Colonic mucosa (tissue), 4 donors: ENCODE data around the gene NPLOC4. TPM values are rescaled to one million over a fixed set of nuclear protein-coding genes. Genes with fewer than 3 reads are reported as not detected.

Source experiments
- DNase-seq: peaks from one replicate; pipeline ENCODE4 v3.0.0-alpha.2; 2020
- H3K27ac ChIP-seq: fragments of 200-600 bp; one replicate; pipeline ENCODE4 v1.8.0; 2021
- H3K27me3 ChIP-seq: fragments of 200-600 bp; one replicate; pipeline ENCODE4 v1.8.0; 2021
- H3K36me3 ChIP-seq: fragments of 200-600 bp; one replicate; pipeline ENCODE4 v1.8.0; 2021
- H3K4me1 ChIP-seq: fragments of 200-600 bp; one replicate; pipeline ENCODE4 v1.8.0; 2021; ENCODE audit warnings: mild to moderate bottlenecking
- H3K4me3 ChIP-seq: fragments of 200-600 bp; one replicate; pipeline ENCODE4 v1.8.0; 2021
- H3K9ac ChIP-seq, 2 donors: one replicate each; pipeline ENCODE4 v1.7.0; 2013; ENCODE audit warnings: control low read depth in 2 of 2, low read depth in 2 of 2, low read length in 2 of 2
- H3K9me3 ChIP-seq: fragments of 200-600 bp; one replicate; pipeline ENCODE4 v1.8.0; 2021
- CTCF ChIP-seq: fragments of 200-600 bp; IDR thresholded peaks from one replicate; pipeline ENCODE4 v1.8.0; 2022; ENCODE audit warnings: antibody characterized with exemption, mild to moderate bottlenecking
- intact Hi-C: fragments of 100-400 bp; cut with DNase I; formaldehyde crosslinking; loops from one replicate; pipeline ENCODE4 v1.14.1; 2022
- total RNA-seq, 2 donors: library from RNA; stranded (reverse); fragmentation: NEBNext Ultra II Directional in 1 of 2; extraction: Animal tissue kit (Norgen Biotek cat#: 25700) in 1 of 2; gene quantifications; one replicate each; pipeline ENCODE4 v1.2.1, GENCODE V29; 2021
- donor health status: healthy.
- donor health status: DM: no; HTN: no; CAD: no.
- donor health status: DM: no; HTN: no; CAD: no.

NPLOC4 gene
- total RNA-seq, 2 donors from 2014 or later: 69.8 to 74.1 TPM

DNA sequence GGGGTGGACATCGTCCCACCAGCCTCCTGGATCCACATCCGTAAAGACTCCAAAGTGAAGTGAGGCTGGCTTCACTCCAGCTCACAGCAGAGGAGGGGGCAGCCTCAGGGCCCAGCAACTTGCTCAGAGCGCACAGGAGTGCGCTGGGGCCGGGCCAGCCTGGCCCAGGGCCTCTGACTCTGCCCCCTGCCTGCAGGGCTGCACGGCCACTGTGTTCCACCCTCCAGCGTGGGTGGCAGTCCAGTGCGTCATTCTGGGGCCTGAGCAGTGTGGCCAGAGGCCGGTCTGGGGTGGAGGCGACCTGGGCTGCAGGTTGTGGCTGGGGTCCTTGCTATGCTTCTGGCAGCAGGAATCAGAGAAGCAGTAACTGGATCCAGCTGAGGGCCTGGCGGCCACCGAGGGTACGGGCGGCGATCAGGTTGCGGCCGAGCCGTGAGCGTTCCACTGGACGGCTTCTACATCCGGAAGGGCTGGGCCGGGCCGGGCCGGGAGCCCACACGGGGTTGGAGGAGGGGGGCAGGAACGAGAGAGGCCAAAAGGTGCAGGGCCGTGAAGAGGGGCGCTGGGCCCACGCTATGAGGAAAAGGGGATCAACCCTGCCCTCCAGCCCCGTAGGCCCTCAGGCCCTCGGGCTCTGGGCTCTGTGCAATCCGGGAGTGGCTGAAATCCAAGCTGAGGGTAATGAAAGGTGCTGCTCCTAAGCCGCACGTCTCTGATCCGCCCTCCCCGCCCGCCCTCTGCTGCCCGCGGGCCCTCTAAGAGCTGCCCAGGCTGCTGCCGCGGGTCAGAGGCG, 109.1 kb downstream of the NPLOC4 start, which contains the start of gene FSCN2:
FSCN2 (plus strand) TSS at position 787 of the 793 bp plus-strand sequence. CDS start 155 bp downstream, outside the sequence.
- intact Hi-C loops: no loop called here
- no peak for TF ChIP-seq CTCF
- H3K27me3 ChIP-seq: peaks cover 41% of the 10 kb centered on the region
- no peaks in the 10 kb centered on the region for H3K4me1 ChIP-seq
- DNase-seq: no peak
- H3K9me3 ChIP-seq: no peaks in the 10 kb centered on the region
- no peak within 1 kb of the TSS for H3K9ac ChIP-seq
- no peak within 1 kb of the TSS for H3K4me3 ChIP-seq
- no peak within 1 kb of the TSS for H3K27ac ChIP-seq
- H3K36me3 ChIP-seq: no peaks in the 10 kb centered on the region

DNA sequence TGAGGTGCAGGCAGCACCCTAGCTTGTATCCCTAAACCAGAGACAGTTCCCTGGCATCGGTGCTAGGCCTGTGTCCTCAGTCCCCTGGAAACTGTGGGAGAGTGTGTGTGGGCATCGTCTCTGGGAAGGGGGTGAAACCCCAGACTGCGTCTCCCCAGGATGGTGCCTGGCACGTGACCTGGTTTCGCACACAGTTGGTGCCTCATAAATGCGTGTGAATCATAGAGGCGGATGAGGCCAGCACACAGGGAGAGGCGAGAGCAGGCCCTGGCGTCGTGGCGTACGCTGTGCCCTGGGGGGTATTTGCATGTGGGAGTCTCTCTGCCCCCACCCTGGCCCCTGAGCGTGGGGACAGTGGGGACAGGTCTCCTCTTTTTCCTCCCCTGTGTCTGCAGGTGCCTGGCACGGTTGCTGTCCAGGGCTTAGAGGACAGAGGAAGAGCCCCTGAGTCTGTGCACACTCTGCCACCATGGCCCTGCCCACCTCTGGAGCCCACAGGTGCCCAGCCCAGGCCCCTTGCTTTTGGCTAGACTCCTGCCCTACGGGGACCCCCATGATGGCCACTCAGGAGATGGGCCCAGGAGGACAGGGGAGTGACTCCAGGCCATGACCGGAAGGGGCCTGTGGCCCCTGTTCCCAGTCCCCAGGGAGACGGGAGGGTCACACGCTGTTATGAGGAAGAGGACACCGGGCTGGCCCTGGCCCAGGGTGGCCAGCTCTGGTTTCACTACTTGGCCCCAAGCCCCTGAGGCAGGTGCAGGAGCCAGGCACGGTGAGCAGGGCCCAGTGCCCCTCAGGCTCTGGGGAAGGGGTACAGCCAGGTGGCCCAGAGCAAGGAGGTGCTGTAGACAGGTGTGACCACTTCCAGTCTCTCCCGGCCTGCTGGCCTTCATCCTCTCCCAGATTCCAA, 110.0 kb downstream of the NPLOC4 start:
- Histone ChIP-seq H3K9ac (no peak overlapping the region), H3K27ac (no peak overlapping the region), H3K4me1 (no peaks in the 10 kb centered on the region), H3K4me3 (no peak overlapping the region), H3K27me3 (peaks cover 41% of the 10 kb centered on the region), H3K36me3 (no peaks in the 10 kb centered on the region), H3K9me3 (no peaks in the 10 kb centered on the region)
- intact Hi-C loops: no loop called here
- no peak for TF ChIP-seq CTCF
- no peak for DNase-seq

DNA sequence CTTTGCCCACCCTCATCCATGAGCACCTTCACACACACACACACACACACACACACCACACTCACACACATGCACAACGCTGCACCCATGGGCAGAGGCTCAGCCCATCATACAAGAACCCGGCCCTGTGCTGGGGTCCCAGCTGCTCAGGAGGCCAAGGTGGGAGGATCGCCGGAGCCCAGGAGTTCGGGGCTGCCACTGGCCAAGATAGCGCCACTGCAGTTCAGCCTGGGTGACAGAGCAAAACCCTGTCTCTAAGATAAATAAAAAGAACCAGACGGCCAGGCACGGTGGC, 112.1 kb downstream of the NPLOC4 start:
- no peak for TF ChIP-seq CTCF
- Histone ChIP-seq H3K36me3 (no peaks in the 10 kb centered on the region), H3K4me3 (no peak overlapping the region), H3K9me3 (no peaks in the 10 kb centered on the region), H3K4me1 (peaks cover 3% of the 10 kb centered on the region), H3K9ac (no peak overlapping the region), H3K27me3 (peaks cover 41% of the 10 kb centered on the region), H3K27ac (no peak overlapping the region)
- intact Hi-C loops: no loop called here
- DNase-seq: no peak

GRCh38 chr17:81524039-81524864, 112.7 kb downstream of the NPLOC4 start:
- intact Hi-C loops: no loop called here
- H3K9me3 ChIP-seq: no peaks in the 10 kb centered on the region
- no peak for TF ChIP-seq CTCF
- peaks cover 5% of the 10 kb centered on the region for H3K4me1 ChIP-seq
- peaks cover 35% of the 10 kb centered on the region for H3K27me3 ChIP-seq
- H3K36me3 ChIP-seq: no peaks in the 10 kb centered on the region
- DNase-seq: no peak
- H3K4me3 ChIP-seq: no peak overlapping the region
- no peak overlapping the region for H3K27ac ChIP-seq
- H3K9ac ChIP-seq: no peak overlapping the region

DNA sequence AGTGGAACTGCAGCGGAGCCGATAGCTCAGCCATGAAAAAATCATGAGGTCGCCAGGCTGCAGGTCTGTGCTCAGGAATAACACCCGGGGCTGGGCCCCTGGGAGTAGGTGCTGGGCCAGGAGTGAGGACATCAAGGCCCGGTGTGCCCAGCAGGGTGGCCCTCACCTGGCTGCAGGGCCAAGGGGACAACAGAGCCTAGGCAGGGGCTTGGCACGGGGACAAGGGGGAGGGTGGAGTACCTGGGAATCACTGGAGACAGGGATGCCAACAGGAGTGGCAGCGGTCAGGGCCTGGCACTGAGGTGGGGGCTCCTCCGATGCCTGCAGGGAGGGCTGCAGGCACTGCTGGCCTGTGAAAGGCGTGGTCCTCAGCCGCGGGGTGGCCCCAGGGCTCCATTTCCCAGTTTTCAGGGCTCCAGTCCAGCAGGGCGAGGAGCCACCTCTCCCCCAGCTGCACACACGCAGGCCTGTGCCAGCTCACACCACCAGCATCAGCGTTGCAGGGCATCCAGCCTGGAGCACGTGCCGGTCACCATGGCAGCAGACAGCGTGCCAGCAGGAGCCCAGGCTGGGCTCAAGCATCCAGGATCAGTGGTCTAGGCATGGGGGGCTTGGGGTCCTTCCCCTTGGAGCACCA, 113.4 kb downstream of the NPLOC4 start:
- H3K27me3 ChIP-seq: peaks cover 30% of the 10 kb centered on the region
- H3K36me3 ChIP-seq: no peaks in the 10 kb centered on the region

More for the DNA sequence above, 113.4 kb downstream of the NPLOC4 start:
- TF ChIP-seq CTCF: no peak
- Histone ChIP-seq H3K9me3 (no peaks in the 10 kb centered on the region), H3K27ac (no peak overlapping the region), H3K4me3 (no peak overlapping the region), H3K4me1 (peaks cover 6% of the 10 kb centered on the region), H3K9ac (no peak overlapping the region)
- intact Hi-C loops: no loop called here
- no peak for DNase-seq
